GM19099 (cell line): ENCODE data around the gene AKAP1.

Experiments used
- POLR2A ChIP-seq: IDR thresholded peaks from 3 replicates; pipeline ENCODE4 v1.6.1; 2011; ENCODE audit warnings: low read depth; ENCODE audit not compliant: insufficient read length; ENCODE audit errors: extremely low read depth

AKAP1 gene

DNA sequence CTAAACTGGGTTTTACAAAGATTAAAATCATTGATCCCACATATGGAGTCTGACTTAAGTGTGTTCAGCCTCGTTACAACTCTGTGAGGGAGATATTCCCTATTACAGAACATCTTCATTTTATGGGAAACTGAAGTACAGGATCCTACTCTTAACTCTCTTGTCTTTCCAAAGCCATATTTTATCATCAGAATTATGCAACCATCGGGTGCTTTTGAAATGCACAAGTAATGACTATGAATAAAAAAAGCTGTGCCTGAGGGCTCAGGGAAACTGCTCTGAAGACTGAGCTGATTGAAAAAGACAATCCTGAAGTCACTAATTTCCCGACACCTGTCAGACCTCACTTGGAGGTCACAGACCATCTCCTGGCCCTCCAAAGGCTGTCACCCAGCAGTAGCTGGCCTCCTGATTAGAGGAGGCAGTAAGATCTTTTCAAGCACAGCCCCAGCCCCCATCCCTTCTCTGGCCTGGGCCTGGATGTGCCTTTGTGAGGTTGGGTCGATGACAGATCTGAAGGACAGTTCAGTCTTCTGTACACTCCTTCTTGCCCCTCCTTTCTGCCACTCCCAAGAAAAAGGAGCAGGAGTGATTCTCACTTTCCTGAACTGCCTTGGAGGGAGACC lies 5.6 kb downstream of the AKAP1 start:
- TF ChIP-seq POLR2A = no peak

DNA sequence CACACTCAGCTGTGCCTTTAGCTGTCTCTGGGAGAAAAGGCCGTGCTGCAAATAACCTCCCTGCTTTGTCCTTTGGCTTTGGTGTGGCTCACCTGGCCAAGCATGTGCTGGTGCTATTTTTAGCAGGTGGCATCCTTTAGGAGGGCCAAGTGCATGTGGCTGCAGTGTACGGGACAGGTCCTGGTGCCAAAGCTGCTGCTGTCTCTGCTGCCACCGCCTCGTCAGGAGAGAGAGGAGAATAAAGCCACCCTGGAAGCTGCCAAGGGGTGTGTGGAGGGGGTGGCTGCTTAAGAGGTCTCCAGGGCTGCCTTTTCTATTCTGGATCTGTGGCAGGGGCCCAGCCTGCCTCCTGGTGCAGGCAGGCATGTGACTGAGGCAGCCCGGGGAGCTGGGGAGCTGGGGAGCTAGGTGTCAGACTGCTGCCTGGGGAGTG lies 6.2 kb downstream of the AKAP1 start:
- no peak for TF ChIP-seq POLR2A

DNA sequence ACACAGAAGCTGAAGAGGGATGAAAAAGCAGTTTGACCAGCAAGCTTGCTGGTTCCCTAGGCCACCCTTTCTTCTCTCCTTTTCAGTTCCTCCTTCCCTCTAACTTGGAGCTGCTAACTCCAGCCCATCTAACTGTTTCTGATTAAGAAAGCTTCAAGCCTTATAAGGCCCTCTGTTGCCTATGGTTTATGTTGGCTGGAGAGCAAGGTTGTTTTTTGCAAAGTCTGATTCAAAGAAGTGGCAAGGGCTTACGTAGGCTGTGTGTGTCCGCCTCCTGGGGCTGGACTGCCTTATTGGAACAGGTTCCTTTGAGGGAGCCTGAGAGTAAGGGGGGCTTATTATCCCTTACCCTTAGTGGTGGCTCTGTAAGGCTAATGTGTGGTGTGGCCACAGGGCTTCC lies 7.1 kb downstream of the AKAP1 start:
- TF ChIP-seq POLR2A = no peak

DNA sequence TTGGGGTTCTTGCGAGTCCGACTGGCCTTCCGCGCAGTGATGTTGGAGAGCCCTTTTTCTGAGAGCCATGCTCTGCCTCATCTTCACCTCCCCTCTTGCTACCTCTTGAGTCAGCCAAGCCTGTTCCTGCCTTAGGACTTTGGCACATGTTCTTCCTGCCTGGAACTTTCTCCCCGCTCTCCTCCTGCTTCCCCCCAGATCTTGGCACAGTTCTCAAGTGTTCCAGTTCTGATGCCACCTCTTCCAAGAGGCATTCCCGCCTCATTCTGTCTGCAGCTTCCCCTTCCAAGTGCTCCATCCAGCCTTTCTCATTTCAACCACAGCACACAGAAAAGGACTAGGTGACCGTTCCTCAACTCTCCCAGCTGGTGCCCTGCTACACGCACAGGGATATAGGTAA lies 7.7 kb downstream of the AKAP1 start:
- no peak for TF ChIP-seq POLR2A

DNA sequence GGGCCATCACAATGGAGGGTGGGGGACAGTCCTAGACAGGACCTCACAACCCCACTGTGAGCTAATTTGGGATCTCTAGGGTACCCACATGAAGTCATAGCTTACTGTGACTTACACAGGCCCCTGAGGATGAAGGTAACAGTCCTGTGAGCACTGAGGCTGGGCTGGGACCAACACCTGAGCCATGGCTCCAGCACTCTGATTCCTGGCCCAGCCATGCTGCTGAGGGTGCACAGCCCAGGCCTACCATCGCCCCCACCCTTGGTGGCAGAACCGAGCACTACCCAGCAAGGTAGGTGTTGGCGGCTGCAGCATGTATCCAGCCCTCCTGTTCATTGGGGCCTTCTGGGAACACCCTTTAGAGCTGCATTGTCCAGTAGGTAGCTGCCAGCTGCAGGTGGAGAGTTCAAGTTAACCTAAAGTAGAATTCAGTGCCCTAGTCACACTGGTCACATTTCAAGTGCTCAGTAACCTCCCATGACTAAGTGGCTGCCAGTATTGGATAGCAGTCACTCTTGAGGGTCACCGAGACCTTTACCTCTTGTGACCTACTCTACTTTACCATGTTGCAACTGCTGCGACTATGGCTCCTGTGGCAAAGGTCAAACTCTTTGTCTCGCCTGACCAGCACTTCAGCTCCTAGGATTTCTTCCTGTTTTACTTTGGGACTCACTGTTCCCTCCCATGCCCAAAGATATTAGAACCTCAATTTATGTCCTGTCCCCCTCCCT lies 11.6 kb downstream of the AKAP1 start:
- no peak for TF ChIP-seq POLR2A

DNA sequence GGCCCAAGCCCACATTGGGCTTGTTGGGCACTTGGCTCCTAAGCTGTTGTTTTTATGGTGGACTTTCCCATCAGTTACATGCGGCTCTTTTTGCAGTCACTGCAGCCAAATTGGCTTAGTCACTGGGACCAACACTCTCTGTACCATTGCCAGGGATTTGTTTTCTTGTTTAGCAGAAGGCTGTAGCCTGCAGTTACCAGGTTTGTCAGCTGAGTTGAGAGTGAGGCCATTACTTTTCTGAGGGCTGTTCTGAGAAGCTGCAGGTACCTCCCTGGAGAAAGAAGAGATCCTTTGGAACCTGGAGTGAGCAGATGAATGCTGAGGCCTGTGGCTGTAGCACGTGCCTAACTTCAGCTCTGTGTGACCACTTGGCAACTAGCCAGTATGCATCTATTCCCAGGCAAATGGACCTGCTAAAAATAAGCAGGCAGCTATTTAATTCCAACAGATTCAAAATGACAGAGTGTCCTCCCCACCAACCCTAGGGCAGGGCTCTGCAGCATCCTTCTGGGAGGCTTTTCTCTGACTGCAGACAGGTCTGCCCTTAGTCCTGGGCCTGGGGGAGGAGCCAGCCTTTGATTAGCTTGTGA lies 12.9 kb downstream of the AKAP1 start:
- no peak for TF ChIP-seq POLR2A

DNA sequence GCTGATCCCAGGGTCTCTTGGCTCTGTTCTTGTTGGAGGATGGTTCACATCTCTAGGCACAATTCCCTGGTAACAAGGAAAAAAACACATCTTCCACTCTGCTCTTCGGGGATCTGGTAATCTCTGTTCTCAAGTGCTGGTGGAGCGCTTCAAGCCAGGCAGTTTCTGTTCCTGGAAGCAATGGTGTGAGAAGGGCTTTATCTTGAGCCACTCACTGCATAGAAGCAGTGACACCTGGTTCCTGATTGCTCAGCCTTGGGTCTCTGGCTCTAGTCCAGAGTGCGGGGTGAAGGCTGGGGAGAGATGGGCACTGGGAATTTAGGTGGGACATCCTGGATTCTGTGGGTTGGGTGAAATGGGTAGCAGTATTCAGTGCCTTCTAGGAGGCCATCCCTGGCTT lies 14.1 kb downstream of the AKAP1 start:
- no peak for TF ChIP-seq POLR2A

DNA sequence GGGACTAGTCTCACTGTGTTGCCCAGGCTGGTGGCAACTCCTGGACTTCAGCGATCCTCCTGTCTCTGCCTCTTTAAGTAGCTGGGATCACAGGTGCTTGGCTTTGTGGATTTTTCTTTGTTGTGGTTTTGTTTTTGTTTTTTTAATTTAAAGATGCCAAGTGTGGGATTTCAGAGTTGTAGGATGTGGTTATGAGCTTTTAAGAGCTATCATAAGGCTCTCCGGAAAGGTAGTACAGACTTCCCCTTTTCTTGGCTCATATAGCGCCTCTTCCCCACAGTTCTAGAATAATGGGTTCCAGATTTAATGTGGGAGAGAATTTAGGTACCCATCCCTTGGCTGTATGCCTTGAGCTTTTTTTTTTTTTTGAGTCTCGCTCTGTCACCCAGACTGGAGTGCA lies 17.1 kb downstream of the AKAP1 start:
- TF ChIP-seq POLR2A = no peak

DNA sequence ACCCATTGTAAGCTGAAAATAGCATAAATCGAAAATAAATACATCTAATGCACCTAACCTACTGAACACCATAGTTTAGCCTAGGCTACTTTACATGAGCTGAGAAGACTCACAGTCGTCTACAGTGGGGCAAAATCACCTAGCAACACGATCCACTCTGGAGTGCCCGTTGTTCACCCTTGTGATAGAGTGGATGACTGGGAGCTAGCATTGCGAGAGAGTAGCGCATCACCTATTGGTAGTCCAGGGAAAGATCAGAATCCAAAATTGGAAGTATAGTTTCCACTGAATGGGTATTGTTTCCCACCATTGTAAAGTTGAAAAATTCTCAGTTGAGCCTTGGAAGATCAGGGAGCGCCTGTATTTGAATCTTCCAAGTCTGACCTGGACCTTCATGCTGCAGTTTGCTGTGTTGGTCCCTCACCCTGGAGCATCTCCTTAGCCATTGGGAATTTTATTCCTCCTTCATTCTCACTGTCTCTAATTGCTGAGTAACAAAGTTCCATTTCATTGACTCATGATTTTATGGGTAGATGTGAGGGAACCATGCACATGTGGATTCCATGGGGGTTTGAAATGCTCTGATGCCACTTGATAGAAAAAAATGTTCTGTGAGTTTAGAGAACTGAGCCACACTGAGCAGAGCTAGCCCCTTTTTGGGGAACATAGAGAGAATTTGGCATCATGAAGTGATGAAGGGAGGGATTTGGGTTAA lies 19.6 kb downstream of the AKAP1 start:
- no peak for TF ChIP-seq POLR2A

DNA sequence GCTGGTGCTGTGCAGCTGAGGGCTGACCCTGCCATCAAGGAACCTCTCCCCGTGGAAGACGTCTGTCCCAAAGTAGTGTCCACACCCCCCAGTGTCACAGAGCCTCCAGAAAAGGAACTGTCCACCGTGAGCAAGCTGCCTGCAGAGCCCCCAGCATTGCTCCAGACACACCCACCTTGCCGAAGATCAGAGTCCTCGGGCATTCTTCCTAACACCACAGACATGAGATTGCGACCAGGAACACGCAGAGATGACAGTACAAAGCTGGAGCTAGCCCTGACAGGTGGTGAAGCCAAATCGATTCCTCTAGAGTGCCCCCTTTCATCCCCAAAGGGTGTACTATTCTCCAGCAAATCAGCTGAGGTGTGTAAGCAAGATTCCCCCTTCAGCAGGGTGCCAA lies 20.5 kb downstream of the AKAP1 start:
- TF ChIP-seq POLR2A = no peak

DNA sequence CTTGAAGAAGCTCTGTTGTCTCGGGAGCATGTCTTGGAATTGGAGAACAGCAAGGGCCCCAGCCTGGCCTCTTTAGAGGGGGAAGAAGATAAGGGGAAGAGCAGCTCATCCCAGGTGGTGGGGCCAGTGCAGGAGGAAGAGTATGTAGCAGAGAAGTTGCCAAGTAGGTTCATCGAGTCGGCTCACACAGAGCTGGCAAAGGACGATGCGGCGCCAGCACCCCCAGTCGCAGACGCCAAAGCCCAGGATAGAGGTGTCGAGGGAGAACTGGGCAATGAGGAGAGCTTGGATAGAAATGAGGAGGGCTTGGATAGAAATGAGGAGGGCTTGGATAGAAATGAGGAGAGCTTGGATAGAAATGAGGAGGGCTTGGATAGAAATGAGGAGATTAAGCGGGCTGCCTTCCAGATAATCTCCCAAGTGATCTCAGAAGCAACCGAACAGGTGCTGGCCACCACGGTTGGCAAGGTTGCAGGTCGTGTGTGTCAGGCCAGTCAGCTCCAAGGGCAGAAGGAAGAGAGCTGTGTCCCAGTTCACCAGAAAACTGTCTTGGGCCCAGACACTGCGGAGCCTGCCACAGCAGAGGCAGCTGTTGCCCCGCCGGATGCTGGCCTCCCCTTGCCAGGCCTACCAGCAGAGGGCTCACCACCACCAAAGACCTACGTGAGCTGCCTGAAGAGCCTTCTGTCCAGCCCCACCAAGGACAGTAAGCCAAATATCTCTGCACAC lies 21.2 kb downstream of the AKAP1 start:
- TF ChIP-seq POLR2A = no peak

DNA sequence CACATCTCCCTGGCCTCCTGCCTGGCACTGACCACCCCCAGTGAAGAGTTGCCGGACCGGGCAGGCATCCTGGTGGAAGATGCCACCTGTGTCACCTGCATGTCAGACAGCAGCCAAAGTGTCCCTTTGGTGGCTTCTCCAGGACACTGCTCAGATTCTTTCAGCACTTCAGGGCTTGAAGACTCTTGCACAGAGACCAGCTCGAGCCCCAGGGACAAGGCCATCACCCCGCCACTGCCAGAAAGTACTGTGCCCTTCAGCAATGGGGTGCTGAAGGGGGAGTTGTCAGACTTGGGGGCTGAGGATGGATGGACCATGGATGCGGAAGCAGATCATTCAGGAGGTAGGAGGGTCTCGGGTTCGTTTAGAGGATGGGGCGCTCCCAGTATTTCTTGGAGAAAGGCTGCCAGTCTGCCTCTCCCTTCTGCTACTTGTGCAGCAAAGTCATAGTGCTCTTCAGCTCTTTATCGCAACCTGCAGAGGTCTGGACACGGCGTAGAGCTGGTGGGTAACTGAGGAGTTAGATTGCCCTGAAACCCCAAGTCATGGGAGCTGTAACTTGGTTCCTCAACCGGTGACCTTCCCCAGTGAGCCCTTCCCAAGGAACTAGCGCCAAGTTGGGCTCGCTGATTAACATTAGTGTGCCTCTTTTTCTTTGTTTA lies 21.9 kb downstream of the AKAP1 start:
- TF ChIP-seq POLR2A = no peak

DNA sequence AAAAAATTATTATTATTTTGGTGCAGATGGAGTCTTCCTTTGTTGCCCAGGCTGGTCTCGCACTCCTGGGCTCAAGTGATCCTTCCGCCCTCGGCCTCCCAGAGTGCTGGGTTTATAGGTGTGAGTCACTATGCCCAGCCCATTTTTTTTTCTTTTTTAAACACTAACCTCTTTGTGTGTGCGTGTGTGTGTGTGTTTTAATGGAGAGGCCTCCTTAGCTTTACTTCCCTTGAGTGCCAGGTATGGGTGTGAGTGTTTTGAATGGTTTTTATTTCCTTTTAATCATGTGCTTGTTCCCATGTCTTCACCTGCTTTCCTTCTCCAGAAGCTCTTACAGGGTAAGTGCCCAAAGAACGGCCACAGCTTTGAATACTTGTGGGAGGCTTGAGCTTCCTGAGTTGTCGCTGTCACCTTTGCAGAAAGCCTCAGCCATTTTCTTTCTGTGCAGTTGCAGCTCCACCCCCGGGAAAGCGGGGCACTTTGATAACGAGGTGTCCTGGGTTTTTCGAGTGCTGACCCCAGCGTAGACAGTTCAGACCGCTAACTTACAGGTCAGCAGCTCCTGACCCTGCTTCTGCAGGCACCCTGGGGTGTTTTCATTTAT lies 22.6 kb downstream of the AKAP1 start:
- TF ChIP-seq POLR2A = no peak
